Measurements from ENCODE around the gene CRYAA.

CRYAA gene

GRCh38 chr21:43203591-43203990, 34.8 kb downstream of the CRYAA start:
- DNase-seq (ENCODE audit: low read depth): no peak

GRCh38 chr21:43204638-43205037, 35.8 kb downstream of the CRYAA start:
- DNase-seq (ENCODE audit: low read depth): no peak

GRCh38 chr21:43206231-43207042, 37.6 kb downstream of the CRYAA start:
- no peak for DNase-seq (ENCODE audit: low read depth)

- no peak for DNase-seq (ENCODE audit: low read depth)
These were observed 38.2 kb downstream of the CRYAA start for GRCh38 chr21:43207043-43207315.

DNA sequence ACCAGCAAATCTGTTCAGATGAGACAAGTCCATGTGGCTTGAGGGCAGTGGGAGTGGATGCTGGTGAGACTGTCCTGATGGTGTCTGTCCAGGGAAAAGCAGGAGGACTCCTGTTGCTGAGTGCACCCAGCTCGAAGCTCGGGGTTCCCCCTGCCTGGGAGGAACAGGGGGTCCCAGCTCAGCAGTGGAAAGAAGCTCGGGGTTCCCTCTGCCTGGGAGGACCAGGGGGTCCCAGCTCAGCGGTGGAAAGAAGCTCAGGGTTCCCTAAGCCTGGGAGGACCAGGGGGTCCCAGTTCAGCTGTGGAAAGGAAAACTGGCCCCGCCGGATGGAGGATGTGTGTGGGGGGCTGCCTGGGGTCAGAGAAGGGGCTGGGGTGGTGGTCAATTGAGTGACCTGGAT, 39.1 kb downstream of the CRYAA start:
- DNase-seq (ENCODE audit: low read depth): no peak

DNA sequence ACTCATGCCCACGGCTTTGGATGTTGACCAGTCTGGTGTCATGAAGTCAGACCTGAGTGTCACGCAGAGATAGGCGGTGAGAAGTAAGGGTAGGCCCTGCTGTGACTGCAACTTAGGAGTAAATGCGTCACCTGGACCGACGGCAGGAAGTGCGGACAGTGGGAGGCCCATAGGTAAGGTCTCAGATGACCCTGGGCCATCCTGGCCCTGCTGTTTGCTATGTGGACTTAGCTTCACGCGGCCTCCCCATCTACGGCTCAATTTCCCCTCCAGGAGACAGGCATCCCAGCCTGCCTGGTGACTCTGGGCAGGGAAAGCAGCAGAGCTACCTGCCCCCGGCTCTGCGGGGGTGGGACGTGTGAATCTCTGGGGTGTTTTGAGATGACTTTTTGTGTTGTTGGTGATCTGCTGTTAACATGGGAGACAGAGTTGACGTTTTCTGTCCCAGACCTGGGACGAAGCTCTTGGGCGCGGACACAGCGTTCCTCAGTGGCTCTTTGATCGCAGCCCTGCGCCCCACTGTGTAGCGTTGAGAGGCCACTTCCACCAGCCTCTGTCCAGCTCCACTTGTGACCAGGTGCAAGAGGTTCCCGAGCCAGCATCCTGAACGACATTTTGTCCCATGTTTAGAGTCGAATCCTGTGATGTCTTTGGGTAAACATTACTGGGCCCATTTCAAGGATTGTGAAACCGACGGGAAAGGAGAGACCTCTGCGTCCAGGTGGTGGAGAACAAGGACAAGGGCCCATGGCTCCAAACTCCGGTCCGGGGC, 39.9 kb downstream of the CRYAA start:
- no peak for DNase-seq (ENCODE audit: low read depth)

DNA sequence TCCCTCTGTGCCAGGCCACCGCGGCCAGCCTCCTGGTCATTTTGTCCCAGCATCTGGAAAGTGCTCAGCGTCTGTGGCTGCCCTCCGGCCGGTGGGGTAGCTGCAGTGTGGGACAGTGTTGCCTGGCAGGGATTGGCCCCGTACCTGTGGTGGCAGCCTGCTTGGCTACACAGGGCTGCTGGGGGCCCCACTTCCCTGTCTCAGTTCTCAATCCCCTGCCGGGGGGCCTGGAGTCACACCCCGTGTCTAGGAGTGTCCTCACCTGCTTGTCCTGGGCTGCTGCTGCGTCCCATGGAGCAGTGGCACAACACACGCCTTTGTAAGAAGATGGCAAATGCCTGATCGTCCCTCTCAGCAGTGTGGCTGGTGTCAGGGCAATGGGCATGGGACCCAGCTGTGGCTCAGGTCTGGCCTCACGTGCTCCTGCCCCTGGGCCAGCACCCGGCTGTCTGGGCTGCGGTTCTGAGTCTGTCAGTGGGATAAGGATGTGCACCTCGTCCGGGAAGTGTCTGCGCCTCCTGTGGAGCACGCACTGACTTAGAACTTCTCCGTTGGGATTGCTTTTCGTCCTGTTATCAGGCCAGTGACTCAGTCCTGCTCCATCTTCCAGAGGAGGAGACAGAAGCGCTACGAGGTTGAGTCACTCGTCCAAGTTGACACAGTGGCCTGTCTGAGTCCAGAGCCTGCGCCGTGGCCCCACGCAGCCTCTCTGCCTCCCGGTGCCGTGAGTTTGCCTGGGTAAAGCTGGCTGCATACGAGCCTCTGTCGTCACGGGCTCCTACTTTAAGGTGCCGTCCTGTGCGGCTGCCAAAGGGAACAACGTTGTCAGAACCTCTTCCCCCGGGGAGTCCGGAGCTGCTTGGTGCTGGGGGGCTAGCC, 41.0 kb downstream of the CRYAA start:
- DNase-seq (ENCODE audit: low read depth): no peak

DNA sequence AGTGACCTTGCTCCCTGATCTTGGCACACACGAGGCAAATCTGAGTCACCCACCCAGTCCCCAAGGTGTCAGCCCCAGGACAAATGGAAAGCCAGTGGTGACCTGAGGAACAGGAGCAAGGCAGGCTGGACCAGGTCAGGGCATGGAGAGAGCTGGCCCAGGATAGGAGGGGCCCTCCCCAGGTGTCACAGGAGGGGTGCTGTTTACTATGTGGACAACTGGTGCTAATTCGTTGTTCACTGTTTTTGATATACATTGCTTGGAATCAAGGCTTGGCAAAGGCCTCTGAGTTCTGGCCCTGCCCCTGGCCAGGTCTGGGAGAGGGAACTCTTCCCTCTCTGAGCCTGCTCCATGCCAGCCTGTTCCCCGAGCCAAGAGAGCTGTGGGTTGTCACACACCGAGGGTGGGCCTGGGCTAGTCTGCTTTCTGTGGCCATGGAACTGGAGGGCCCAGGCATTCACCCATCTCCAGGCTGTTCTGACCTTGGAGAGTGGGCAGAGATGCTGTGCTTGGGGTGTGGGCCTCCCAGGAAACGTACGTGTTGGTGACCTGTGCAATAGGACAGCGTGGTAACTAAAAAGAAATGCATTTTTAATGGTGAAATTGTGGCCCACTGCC, 41.8 kb downstream of the CRYAA start:
- no peak for DNase-seq (ENCODE audit: low read depth)

- DNase-seq (ENCODE audit: low read depth): no peak
These were observed 42.4 kb downstream of the CRYAA start for GRCh38 chr21:43211072-43211759.

DNA sequence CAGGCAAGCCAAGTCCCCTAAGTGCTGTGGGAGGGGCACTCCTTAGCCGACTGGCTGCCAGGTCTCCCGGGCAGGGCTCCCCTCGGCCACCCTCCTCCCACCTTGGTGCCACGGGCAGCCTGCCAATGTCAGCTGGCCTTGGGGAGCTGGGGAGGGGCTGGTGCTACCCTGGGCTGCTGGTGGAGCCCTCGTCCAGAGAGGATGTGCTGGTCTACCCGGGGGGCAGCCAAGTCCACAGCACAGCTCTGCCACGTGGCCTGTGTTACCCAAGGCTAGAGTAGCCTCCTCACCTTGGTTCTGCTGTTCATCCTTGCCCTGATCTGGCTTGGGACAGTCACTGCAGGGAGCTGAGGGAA, 42.9 kb downstream of the CRYAA start:
- DNase-seq (ENCODE audit: low read depth): no peak

All from activated T-helper 1 cell treated with Interleukin-2 at 50 U/mL for 16 hours (primary cell).